Brain microvascular endothelial cell (primary cell): ENCODE data around the gene MON2.

Experiments used
- DNase-seq: peaks from one replicate; pipeline ENCODE4 v3.0.0-alpha.2; 2020
- H3K27ac ChIP-seq: fragments of 250-450 bp; sonication (Bioruptor Pico); 2 replicates; pipeline ENCODE4 v1.5.1; 2020; ENCODE audit warnings: mild to moderate bottlenecking, moderate library complexity
- H3K27me3 ChIP-seq: fragments of 250-450 bp; sonication (Bioruptor Pico); replicated peaks from 2 replicates; pipeline ENCODE4 v1.5.1; 2020; ENCODE audit warnings: mild to moderate bottlenecking
- H3K36me3 ChIP-seq: fragments of 250-450 bp; sonication (Bioruptor Pico); replicated peaks from 2 replicates; pipeline ENCODE4 v1.5.1; 2020; ENCODE audit warnings: mild to moderate bottlenecking
- H3K4me3 ChIP-seq: 2 replicates; pipeline ENCODE4 v1.5.1; 2011; ENCODE audit warnings: low read depth, mild to moderate bottlenecking, control low read depth, low read length, moderate library complexity
- CTCF ChIP-seq: IDR thresholded peaks from 2 replicates; pipeline ENCODE4 v1.5.1; 2011; ENCODE audit warnings: low read depth, mild to moderate bottlenecking, moderate library complexity, low read length, control low read depth, inconsistent platforms; ENCODE audit errors: missing control alignments
- in situ Hi-C: cut with HindIII; loops from 2 replicates; pipeline ENCODE4 v1.10.0; 2017; ENCODE audit warnings: low sequenced_read_pairs, low pct_ligation_motif_present

Gene MON2

GRCh38 chr12:62627181-62627580 is 160.6 kb downstream of the MON2 start:
- no peak overlapping the region for H3K27ac ChIP-seq
- no peaks in the 10 kb centered on the region for H3K27me3 ChIP-seq
- in situ Hi-C loops: no loop called here
- no peak overlapping the region for H3K4me3 ChIP-seq
- no peak for DNase-seq
- no peaks in the 10 kb centered on the region for H3K36me3 ChIP-seq
- no peak for TF ChIP-seq CTCF

- no peaks in the 10 kb centered on the region for H3K27me3 ChIP-seq
- TF ChIP-seq CTCF: no peak
- in situ Hi-C loops: no loop called here
- no peak for DNase-seq
- no peaks in the 10 kb centered on the region for H3K36me3 ChIP-seq
- no peak overlapping the region for H3K4me3 ChIP-seq
- H3K27ac ChIP-seq: no peak overlapping the region
Measured at GRCh38 chr12:62629413-62629812, 162.8 kb downstream of the MON2 start.

GRCh38 chr12:62629971-62630739 is 163.5 kb downstream of the MON2 start:
- DNase-seq: no peak
- H3K4me3 ChIP-seq: no peak overlapping the region
- H3K27ac ChIP-seq: no peak overlapping the region
- in situ Hi-C loops: no loop called here
- H3K27me3 ChIP-seq: no peaks in the 10 kb centered on the region
- no peaks in the 10 kb centered on the region for H3K36me3 ChIP-seq
- TF ChIP-seq CTCF: no peak

- Histone ChIP-seq H3K27me3 (no peaks in the 10 kb centered on the region), H3K4me3 (peak overlapping the region; percentile 63)
Measured at GRCh38 chr12:62631471-62632410, 165.1 kb downstream of the MON2 start.

GRCh38 chr12:62632411-62632918 is 165.8 kb downstream of the MON2 start:
- in situ Hi-C loops: no loop called here
- no peak for DNase-seq
- Histone ChIP-seq H3K36me3 (no peaks in the 10 kb centered on the region), H3K27me3 (no peaks in the 10 kb centered on the region), H3K4me3 (peak overlapping the region; percentile 63), H3K27ac (no peak overlapping the region)
- TF ChIP-seq CTCF: no peak

More at GRCh38 chr12:62631471-62632410, 165.1 kb downstream of the MON2 start:
- Histone ChIP-seq H3K36me3 (no peaks in the 10 kb centered on the region), H3K27ac (peak overlapping the region; percentile 13)
- in situ Hi-C loops: no loop called here
- TF ChIP-seq CTCF: peak; percentile 73
- DNase-seq: peak; percentile 81
